Hepatocyte (in vitro differentiated cells): ENCODE measurements around the gene PTPMT1. TPM values are rescaled to one million over a fixed set of nuclear protein-coding genes. Genes with fewer than 3 reads are reported as not detected.

Experiments
- DNase-seq: peaks from one replicate; pipeline ENCODE4 v3.0.0-alpha.2; 2016; ENCODE audit warnings: low spot score
- H2AFZ ChIP-seq: fragments of 200-600 bp; sonication (generic); 2 replicates; pipeline ENCODE4 v1.6.0; 2016; ENCODE audit warnings: antibody characterized with exemption, mild to moderate bottlenecking
- H3K27ac ChIP-seq: fragments of 200-600 bp; sonication (generic); 2 replicates; pipeline ENCODE4 v1.5.1; 2016; ENCODE audit warnings: mild to moderate bottlenecking
- H3K27me3 ChIP-seq: fragments of 200-600 bp; sonication (generic); 2 replicates; pipeline ENCODE4 v1.6.1; 2016
- H3K36me3 ChIP-seq: fragments of 200-600 bp; sonication (generic); replicated peaks from 2 replicates; pipeline ENCODE4 v1.5.1; 2016; ENCODE audit warnings: low read depth; ENCODE audit not compliant: insufficient read depth
- H3K4me1 ChIP-seq: fragments of 200-600 bp; sonication (generic); 2 replicates; pipeline ENCODE4 v1.5.1; 2016; ENCODE audit warnings: mild to moderate bottlenecking, moderate library complexity; ENCODE audit not compliant: insufficient read depth
- H3K4me2 ChIP-seq: fragments of 200-600 bp; sonication (generic); 2 replicates; pipeline ENCODE4 v1.6.0; 2016
- H3K4me3 ChIP-seq: fragments of 200-600 bp; sonication (generic); 2 replicates; pipeline ENCODE4 v1.5.1; 2016; ENCODE audit warnings: mild to moderate bottlenecking
- H3K79me2 ChIP-seq: fragments of 200-600 bp; sonication (generic); 2 replicates; pipeline ENCODE4 v1.6.0; 2017; ENCODE audit warnings: mild to moderate bottlenecking
- H3K9me2 ChIP-seq: fragments of 200-600 bp; sonication (generic); replicated peaks from 2 replicates; pipeline ENCODE4 v1.6.0; 2017; ENCODE audit warnings: mild to moderate bottlenecking; ENCODE audit not compliant: insufficient read depth
- H3K9me3 ChIP-seq: fragments of 200-600 bp; sonication (generic); 2 replicates; pipeline ENCODE4 v1.5.1; 2016; ENCODE audit warnings: low read depth, mild to moderate bottlenecking
- H4K20me1 ChIP-seq: fragments of 200-600 bp; sonication (generic); 2 replicates; pipeline ENCODE4 v1.6.0; 2016; ENCODE audit warnings: mild to moderate bottlenecking; ENCODE audit not compliant: insufficient read depth, poor library complexity, severe bottlenecking
- CTCF ChIP-seq: fragments of 200-600 bp; sonication (generic); IDR thresholded peaks from 2 replicates; pipeline ENCODE4 v1.5.1; 2016; ENCODE audit warnings: antibody characterized with exemption, mild to moderate bottlenecking; ENCODE audit not compliant: poor library complexity
- EZH2 ChIP-seq: fragments of 200-600 bp; sonication (generic); IDR thresholded peaks from 2 replicates; pipeline ENCODE4 v1.6.1; 2016; ENCODE audit warnings: antibody characterized with exemption, mild to moderate bottlenecking, borderline replicate concordance
- EZH2phosphoT487 ChIP-seq: fragments of 200-600 bp; sonication (generic); IDR thresholded peaks from one replicate; pipeline ENCODE4 v1.6.1; 2018; ENCODE audit warnings: antibody characterized with exemption, mild to moderate bottlenecking, low read depth, moderate library complexity; ENCODE audit not compliant: unreplicated experiment, severe bottlenecking
- WGBS: methylation state at CpG from one replicate; pipeline ENCODE4 v1.1.6; 2016; ENCODE audit warnings: low lambda C conversion rate; ENCODE audit errors: missing lambda C conversion rate; 5-methylcytosine and 5-hydroxymethylcytosine counted together
- polyA plus RNA-seq: library from polyadenylated mRNA; unstranded; fragments of >200 nt; fragmentation: Nextera tagmentation; extraction: Ambion mirVana; gene quantifications from 2 replicates; pipeline ENCODE4 v1.2.1, GENCODE V29; 2016
- total RNA-seq: library from RNA; depleted of rRNA; stranded (reverse); fragments of >200 nt; gene quantifications from 2 replicates; pipeline ENCODE4 v1.2.3, GENCODE V29; 2014

PTPMT1 gene, protein sequence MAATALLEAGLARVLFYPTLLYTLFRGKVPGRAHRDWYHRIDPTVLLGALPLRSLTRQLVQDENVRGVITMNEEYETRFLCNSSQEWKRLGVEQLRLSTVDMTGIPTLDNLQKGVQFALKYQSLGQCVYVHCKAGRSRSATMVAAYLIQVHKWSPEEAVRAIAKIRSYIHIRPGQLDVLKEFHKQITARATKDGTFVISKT
- 112 and 120 TPM in 2 replicates for total RNA-seq
- polyA plus RNA-seq, result 100 and 108 TPM in 2 replicates

GRCh38 chr11:47565340-47566148 is at the start of gene PTPMT1:
Gene PTPMT1, plus strand, starts transcription at chr11:47565599. Its CDS starts 24 bp downstream, at chr11:47565623.
- WGBS, result 2% methylated on average over 42 of the region's 86 CpGs
- Histone ChIP-seq H3K9me3 (no peaks in the 10 kb centered on the region), H4K20me1 (no peaks in the 10 kb centered on the region), H3K79me2 (peaks cover 53% of the 10 kb centered on the region), H3K4me3 (peak within 1 kb of the TSS; percentile 95), H3K4me2 (peak within 1 kb of the TSS; percentile 96), H3K27ac (peak within 1 kb of the TSS; percentile 81), H3K9me2 (no peaks in the 10 kb centered on the region), H3K4me1 (peaks cover 13% of the 10 kb centered on the region), H3K36me3 (no peaks in the 10 kb centered on the region), H3K27me3 (no peaks in the 10 kb centered on the region), H2AFZ (peak within 1 kb of the TSS; percentile 97)
- TF ChIP-seq EZH2 (no peak), CTCF (no peak), EZH2phosphoT487 (no peak)
- peak; percentile 90 for DNase-seq

GRCh38 chr11:47516155-47516554 is 49.2 kb upstream of the PTPMT1 start:
- H3K27me3 ChIP-seq, result no peaks in the 10 kb centered on the region
- H3K9me3 ChIP-seq, result no peaks in the 10 kb centered on the region
- peaks cover 70% of the 10 kb centered on the region for H4K20me1 ChIP-seq
- peaks cover 99% of the 10 kb centered on the region for H3K79me2 ChIP-seq
- no peak overlapping the region for H3K4me2 ChIP-seq
- no peak overlapping the region for H2AFZ ChIP-seq
- TF ChIP-seq CTCF, result no peak
- TF ChIP-seq EZH2phosphoT487, result no peak
- no peak for TF ChIP-seq EZH2
- no peak overlapping the region for H3K27ac ChIP-seq
- H3K9me2 ChIP-seq, result no peaks in the 10 kb centered on the region
- WGBS, result 88% methylated on average over 3 of the region's 3 CpGs
- no peaks in the 10 kb centered on the region for H3K36me3 ChIP-seq
- H3K4me1 ChIP-seq, result peaks cover 25% of the 10 kb centered on the region
- no peak for DNase-seq
- H3K4me3 ChIP-seq, result no peak overlapping the region

DNA sequence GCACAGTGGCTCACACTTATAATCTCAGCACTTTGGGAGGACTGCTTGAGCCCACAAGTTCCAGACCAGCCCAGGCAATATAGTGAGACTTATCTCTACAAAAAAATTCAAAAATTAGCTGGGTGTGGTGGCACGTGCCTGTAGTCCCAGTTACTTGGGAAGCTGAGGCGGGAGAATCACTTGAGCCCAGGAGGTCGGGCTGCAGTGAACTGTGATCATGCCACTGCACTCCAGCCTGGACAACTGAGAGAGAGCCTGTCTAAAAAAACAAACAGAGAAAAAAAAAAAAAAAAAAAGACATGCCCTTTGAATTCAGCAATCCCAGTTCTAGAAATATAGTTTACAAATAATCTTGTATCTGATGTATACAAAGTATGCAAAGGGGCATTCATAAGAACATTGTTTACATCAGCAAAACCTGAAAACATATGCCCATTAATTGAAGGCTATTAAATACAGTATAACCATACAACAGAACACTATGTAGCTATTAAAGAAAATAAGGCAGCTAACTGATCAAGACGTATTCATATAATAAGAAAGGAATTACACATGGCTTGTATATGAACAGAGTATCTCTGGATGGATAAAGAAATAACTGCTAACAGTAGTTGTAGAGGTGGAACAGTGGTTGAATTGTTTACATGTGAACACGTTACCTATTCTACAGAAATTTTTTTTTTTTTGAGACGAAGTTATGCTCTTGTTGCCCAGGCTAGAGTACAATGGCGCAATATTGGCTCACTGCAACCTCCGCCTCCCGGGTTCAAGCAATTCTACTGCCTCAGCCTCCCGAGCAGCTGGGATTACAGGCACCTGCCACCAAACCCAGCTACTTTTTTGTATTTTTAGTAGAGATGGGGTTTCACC is 48.2 kb upstream of the PTPMT1 start:
- H3K27ac ChIP-seq, result no peak overlapping the region
- H3K4me3 ChIP-seq, result no peak overlapping the region
- no peak for DNase-seq
- TF ChIP-seq CTCF, result no peak
- no peak for TF ChIP-seq EZH2phosphoT487
- TF ChIP-seq EZH2, result no peak
- no peak overlapping the region for H3K4me2 ChIP-seq
- whole genome bisulfite sequencing, result 80% methylated on average over 10 of the region's 10 CpGs
- peaks cover 77% of the 10 kb centered on the region for H4K20me1 ChIP-seq
- H3K9me2 ChIP-seq, result no peaks in the 10 kb centered on the region
- H3K4me1 ChIP-seq, result peaks cover 19% of the 10 kb centered on the region
- H2AFZ ChIP-seq, result no peak overlapping the region
- H3K79me2 ChIP-seq, result peaks cover 99% of the 10 kb centered on the region
- no peaks in the 10 kb centered on the region for H3K36me3 ChIP-seq
- H3K9me3 ChIP-seq, result no peaks in the 10 kb centered on the region
- H3K27me3 ChIP-seq, result no peaks in the 10 kb centered on the region
